Keratinocyte (primary cell): Measurements from ENCODE around the gene CTDSPL. TPM values are rescaled to one million over a fixed set of nuclear protein-coding genes. Genes with fewer than 3 reads are reported as not detected.
A peak's percentile ranks its signal among the peaks of the same experiment; 100 is the strongest.

ENCODE experiments used
- DNase-seq: peaks from one replicate; pipeline ENCODE4 v3.0.0-alpha.2; 2011; ENCODE audit warnings: low read depth, missing footprints, low spot score
- FAIRE-seq: peaks from 2 replicates; lab custom pipeline; 2011; peaks lifted over from hg19 to GRCh38; lab: Jason Lieb, UNC
- H2AFZ ChIP-seq: 2 replicates; pipeline ENCODE4 v1.6.0; 2012; ENCODE audit warnings: low read length, control low read depth, inconsistent platforms; ENCODE audit not compliant: control insufficient read depth
- H3K27ac ChIP-seq: 2 replicates; pipeline ENCODE4 v1.5.1; 2011; ENCODE audit warnings: low read length; ENCODE audit not compliant: control insufficient read depth, insufficient read depth
- H3K27me3 ChIP-seq: 3 replicates; pipeline ENCODE4 v1.6.0; 2011; ENCODE audit warnings: low read length; ENCODE audit not compliant: control insufficient read depth, insufficient read depth; ENCODE audit errors: extremely low read depth
- H3K36me3 ChIP-seq, 2 experiments: 2 replicates in 1 of 2; 3 replicates in 1 of 2; pipeline ENCODE4 v1.5.1; 2011; ENCODE audit warnings: low read length in 2 of 2, mild to moderate bottlenecking in 1 of 2; ENCODE audit not compliant: control insufficient read depth in 2 of 2, insufficient read depth in 2 of 2; ENCODE audit errors: extremely low read depth in 1 of 2
- H3K4me1 ChIP-seq: 3 replicates; pipeline ENCODE4 v1.5.1; 2011; ENCODE audit warnings: low read length; ENCODE audit not compliant: control insufficient read depth, insufficient read depth; ENCODE audit errors: extremely low read depth
- H3K4me2 ChIP-seq: 3 replicates; pipeline ENCODE4 v1.6.0; 2011; ENCODE audit warnings: low read depth, low read length; ENCODE audit not compliant: control insufficient read depth, insufficient read depth; ENCODE audit errors: extremely low read depth
- H3K4me3 ChIP-seq, 3 experiments: fragments of 200-600 bp in 1 of 3; sonication (generic) in 1 of 3; 2 replicates in 2 of 3; 3 replicates in 1 of 3; pipeline ENCODE4 v1.5.1; 2011 to 2016; ENCODE audit warnings: low read length in 3 of 3, mild to moderate bottlenecking in 3 of 3, control low read depth in 2 of 3, inconsistent platforms in 1 of 3, low read depth in 1 of 3, mixed read lengths in 1 of 3, mixed run types in 1 of 3, moderate library complexity in 1 of 3; ENCODE audit not compliant: control insufficient read depth in 2 of 3, insufficient read depth in 2 of 3; ENCODE audit errors: extremely low read depth in 1 of 3
- H3K79me2 ChIP-seq: 2 replicates; pipeline ENCODE4 v1.6.0; 2012; ENCODE audit warnings: low read length; ENCODE audit not compliant: control insufficient read depth, insufficient read depth
- H3K9ac ChIP-seq: 3 replicates; pipeline ENCODE4 v1.6.0; 2011; ENCODE audit warnings: low read length; ENCODE audit not compliant: control insufficient read depth, insufficient read depth; ENCODE audit errors: extremely low read depth
- H3K9me1 ChIP-seq: 3 replicates; pipeline ENCODE4 v1.6.0; 2011; ENCODE audit warnings: low read length; ENCODE audit not compliant: control insufficient read depth, insufficient read depth; ENCODE audit errors: extremely low read depth
- H3K9me3 ChIP-seq: 2 replicates; pipeline ENCODE4 v1.5.1; 2012; ENCODE audit warnings: low read depth, low read length; ENCODE audit not compliant: control insufficient read depth
- H4K20me1 ChIP-seq: 3 replicates; pipeline ENCODE4 v1.6.0; 2011; ENCODE audit warnings: low read length; ENCODE audit not compliant: control insufficient read depth, insufficient read depth; ENCODE audit errors: extremely low read depth
- CTCF ChIP-seq, 3 experiments: IDR thresholded peaks in 1 of 3; conservative IDR thresholded peaks in 1 of 3; optimal IDR thresholded peaks in 1 of 3; 2 replicates in 2 of 3; 3 replicates in 1 of 3; pipeline versions ENCODE3 to v1.5.1; 2011; ENCODE audit warnings: low read length in 3 of 3, mild to moderate bottlenecking in 3 of 3, moderate library complexity in 2 of 3, control low read depth in 1 of 3, inconsistent platforms in 1 of 3; ENCODE audit not compliant: insufficient read depth in 2 of 3; ENCODE audit errors: extremely low read depth in 1 of 3
- EZH2 ChIP-seq: IDR thresholded peaks from one replicate; pipeline ENCODE4 v1.6.1; 2012; ENCODE audit warnings: inconsistent platforms, mild to moderate bottlenecking, low read length, moderate library complexity
- dilution Hi-C: fragments of 300-500 bp; cut with MboI; formaldehyde crosslinking; loops from one replicate; pipeline ENCODE4 v1.7.0; 2020; ENCODE audit warnings: low sequenced_read_pairs; ENCODE audit not compliant: extremely low pct_ligation_motif_present
- polyA plus RNA-seq, 5 experiments: library from polyadenylated mRNA; depleted of rRNA in 3 of 5; stranded (reverse) in 3 of 5; stranded (forward) in 1 of 5; unstranded in 1 of 5; fragments of >200 nt; gene quantifications; 1 replicate in 1 of 5; 2 replicates in 3 of 5; 3 replicates in 1 of 5; pipeline versions ENCODE4 v1.2.1 to v1.2.3, GENCODE V29; 2011 to 2012; ENCODE audit warnings: missing spikeins in 2 of 5, low read depth in 1 of 5, low replicate concordance in 1 of 5

CTDSPL gene
- polyA plus RNA-seq, 1 donor (not counting 4 experiments of a cell fraction or from before 2014, with no cell fraction given) = 83.2 TPM

DNA sequence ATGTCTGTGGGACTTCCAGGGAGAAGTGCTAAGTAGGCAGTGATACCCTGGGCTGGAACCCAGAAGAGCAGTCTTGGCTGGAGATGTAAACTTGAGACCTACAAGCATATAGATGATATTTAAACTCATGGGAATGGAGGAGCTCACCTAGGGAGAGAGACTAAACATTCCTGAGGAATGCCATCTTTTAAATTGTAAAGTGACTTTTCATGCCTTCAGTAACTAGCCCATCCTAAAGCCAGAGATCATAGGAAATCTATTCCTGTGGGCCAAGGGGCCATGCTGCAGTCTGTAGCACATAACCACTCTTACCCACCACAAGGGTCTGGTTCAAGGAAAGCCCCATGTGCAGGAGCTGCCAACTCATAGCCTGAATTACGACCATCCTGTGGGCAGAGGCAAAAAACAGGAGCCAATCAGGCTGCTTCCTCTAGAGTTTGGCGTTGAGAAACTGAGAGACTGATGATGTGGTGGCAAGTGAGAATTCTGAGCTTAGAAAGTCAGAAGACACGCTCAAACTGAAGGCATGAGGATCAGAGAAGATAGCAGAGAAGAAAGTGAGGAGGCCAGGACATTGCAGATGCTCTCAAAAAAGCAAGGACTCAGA is 37.5 kb downstream of the CTDSPL start:
- FAIRE-seq = no peak
- peaks cover 83% of the 10 kb centered on the region for H3K79me2 ChIP-seq

GRCh38 chr3:37899711-37900306 is 38.1 kb downstream of the CTDSPL start:
- no peak overlapping the region for H3K4me3 ChIP-seq
- DNase-seq (no peak), FAIRE-seq (peak; percentile 13)
- no peak overlapping the region for H3K27ac ChIP-seq
- dilution Hi-C loops = no loop called here
- TF ChIP-seq CTCF (optimal IDR thresholded peaks at IDR 0.05 in 1 of 3, IDR thresholded peaks at IDR 0.05 in 1 of 3, conservative IDR thresholded peaks at IDR 0.05 in 1 of 3; ENCODE audit: extremely low read depth in 1 of 3, insufficient read depth in 2 of 3, low read length in 3 of 3) (no peak), EZH2 (no peak)
- H3K36me3 ChIP-seq = peaks cover 8 to 13% of the 10 kb centered on the region in 2 experiments
- H3K27me3 ChIP-seq = no peaks in the 10 kb centered on the region
- H3K4me1 ChIP-seq = peaks cover 19% of the 10 kb centered on the region
- peaks cover 4% of the 10 kb centered on the region for H4K20me1 ChIP-seq
- H3K9ac ChIP-seq = no peak overlapping the region
- H2AFZ ChIP-seq = no peak overlapping the region
- no peaks in the 10 kb centered on the region for H3K9me3 ChIP-seq
- peaks cover 6% of the 10 kb centered on the region for H3K9me1 ChIP-seq
- H3K4me2 ChIP-seq = no peak overlapping the region
- H3K79me2 ChIP-seq = peaks cover 77% of the 10 kb centered on the region

More for the DNA sequence above, 37.5 kb downstream of the CTDSPL start:
- H3K36me3 ChIP-seq = peaks cover 8 to 13% of the 10 kb centered on the region in 2 experiments
- no peak overlapping the region for H2AFZ ChIP-seq
- H3K4me2 ChIP-seq = no peak overlapping the region
- dilution Hi-C loops = no loop called here
- H3K4me1 ChIP-seq = peaks cover 13% of the 10 kb centered on the region
- H3K27ac ChIP-seq = no peak overlapping the region
- H4K20me1 ChIP-seq = peaks cover 4% of the 10 kb centered on the region
- H3K9ac ChIP-seq = no peak overlapping the region
- H3K4me3 ChIP-seq = no peak overlapping the region
- no peaks in the 10 kb centered on the region for H3K9me3 ChIP-seq
- H3K9me1 ChIP-seq = peaks cover 6% of the 10 kb centered on the region
- DNase-seq = no peak
- TF ChIP-seq CTCF (optimal IDR thresholded peaks at IDR 0.05 in 1 of 3, IDR thresholded peaks at IDR 0.05 in 1 of 3, conservative IDR thresholded peaks at IDR 0.05 in 1 of 3; ENCODE audit: extremely low read depth in 1 of 3, insufficient read depth in 2 of 3, low read length in 3 of 3) = no peak
- no peaks in the 10 kb centered on the region for H3K27me3 ChIP-seq
